Stomach (tissue), 4 donors: Measurements from ENCODE around the gene SLC4A7.

Experiments
- CTCF ChIP-seq, 7 experiments: fragments of 450-650 bp in 4 of 7; fragments of 200-600 bp in 3 of 7; sonication (generic) in 3 of 7; IDR thresholded peaks; one replicate each; pipeline ENCODE4 v1.5.1; 2016 to 2019; ENCODE audit warnings: antibody characterized with exemption in 7 of 7, control low read depth in 2 of 7, mild to moderate bottlenecking in 1 of 7
- EP300 ChIP-seq: sonication (generic); formaldehyde crosslinking; IDR thresholded peaks from one replicate; pipeline ENCODE4 v1.6.1; 2017; ENCODE audit warnings: antibody characterized with exemption

DNA sequence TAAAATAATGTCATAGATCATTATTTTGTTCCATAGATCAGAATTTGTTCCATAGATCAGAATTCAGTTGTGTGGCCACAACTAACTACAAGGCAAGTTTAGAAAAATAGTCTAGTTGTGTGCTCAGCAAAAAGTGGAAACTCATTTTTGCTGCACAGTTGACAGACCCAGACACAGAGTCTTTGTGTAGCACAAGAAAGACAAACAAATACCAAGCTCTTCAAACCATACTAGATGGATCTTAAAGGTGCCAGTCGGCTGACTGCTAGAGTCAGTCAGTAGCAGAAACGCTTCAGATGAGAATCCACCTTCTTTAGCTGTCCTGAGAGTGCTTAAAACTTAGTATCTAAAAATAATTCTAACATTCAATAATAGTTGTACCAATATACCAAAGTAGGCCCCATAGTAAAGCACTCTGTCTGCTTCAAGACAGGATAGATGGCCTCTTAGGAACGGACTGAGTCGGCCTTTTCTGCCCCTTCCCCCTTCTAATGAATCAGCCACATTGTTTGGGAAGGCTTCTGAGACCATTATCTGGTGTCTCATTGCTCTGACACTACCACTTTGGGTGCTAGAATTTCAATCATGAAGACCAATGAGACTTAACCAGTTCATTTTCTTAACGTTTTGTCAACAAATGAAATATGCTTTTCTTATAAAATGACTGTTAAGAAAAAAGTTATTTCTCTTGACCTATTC is 27.7 kb upstream of the SLC4A7 start:
- TF ChIP-seq CTCF (IDR thresholded peaks at IDR 0.05) = no peak
- no peak for TF ChIP-seq EP300
